ENCODE data around the gene NID2. TPM values are rescaled to one million over a fixed set of nuclear protein-coding genes. Genes with fewer than 3 reads are reported as not detected.

NID2 gene
- total and polyA plus RNA-seq, 10 of the 15 experiments (the other 5 are each of a cell fraction or from before 2014, with no cell fraction given) = 0.04 to 0.49 (median 0.23) TPM; not detected in 3

- TF ChIP-seq USF1 (IDR thresholded peaks at IDR 0.05; ENCODE audit: borderline replicate concordance, extremely low read length, insufficient read depth, low read depth, low read length) (no peak), HDGF (IDR thresholded peaks at IDR 0.05) (no peak), HCFC1 (IDR thresholded peaks at IDR 0.05; ENCODE audit: low read length) (no peak), SPI1 (IDR thresholded peaks at IDR 0.05; ENCODE audit: borderline replicate concordance, insufficient read depth, low read depth, low read length) (no peak)
These were observed 26.9 kb upstream of the NID2 start (continued) for GRCh38 chr14:52095794-52096193.

DNA sequence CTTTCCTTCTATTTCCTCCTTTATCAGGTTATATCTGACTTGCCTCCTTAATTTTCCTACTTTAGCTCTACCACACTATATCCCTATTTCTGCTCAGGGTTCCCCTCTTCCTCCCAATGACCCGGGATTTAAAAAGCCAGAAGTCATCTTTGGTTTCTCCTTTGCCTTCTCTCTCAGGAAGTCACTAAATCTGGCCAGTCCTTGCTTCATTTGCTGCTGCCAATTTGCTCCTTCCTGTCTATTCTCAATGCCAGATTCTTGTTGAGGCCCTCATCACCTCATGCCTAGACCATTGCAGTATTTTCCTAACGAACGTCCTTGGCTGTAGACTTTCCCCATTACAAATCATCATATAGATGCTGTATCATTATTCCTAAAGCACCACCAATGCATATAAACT is 26.5 kb upstream of the NID2 start:
- RAD21 ChIA-PET (ENCODE audit: unreplicated experiment) = no interaction called here
- no peak overlapping the region for H3K9ac ChIP-seq (ENCODE audit: control insufficient read depth, insufficient read depth, low read length)
- in situ Hi-C loops (cut with MboI) = no loop called here
- H3K9me3 ChIP-seq (replicated peaks; ENCODE audit: control insufficient read depth, insufficient read depth, low read length) = no peaks in the 10 kb centered on the region
- DNase-seq (ENCODE audit: low read depth, low spot score) = no peak
- SMC1A ChIA-PET (ENCODE audit: uncharacterized antibody, unreplicated experiment) = no interaction called here
- intact Hi-C loops (cut with micrococcal nuclease; ENCODE audit: unreplicated experiment) = no loop called here
- no TSS peak for BruUV-seq (replicated peaks)
- no peak for TF ChIP-seq SMAD5 (IDR thresholded peaks at IDR 0.05; ENCODE audit: low read depth)
- no peak for TF ChIP-seq EGR1 (IDR thresholded peaks at IDR 0.05; ENCODE audit: borderline replicate concordance in 1 of 2, low read depth in 2 of 2, low read length in 2 of 2)
- TF ChIP-seq, protein P1, sequence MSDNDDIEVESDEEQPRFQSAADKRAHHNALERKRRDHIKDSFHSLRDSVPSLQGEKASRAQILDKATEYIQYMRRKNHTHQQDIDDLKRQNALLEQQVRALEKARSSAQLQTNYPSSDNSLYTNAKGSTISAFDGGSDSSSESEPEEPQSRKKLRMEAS (IDR thresholded peaks at IDR 0.05; ENCODE audit: low read depth, low read length) = no peak
- no peaks in the 10 kb centered on the region for H3K36me3 ChIP-seq (ENCODE audit: control insufficient read depth in 2 of 2, insufficient read depth in 2 of 2, low read length in 1 of 2)
- H3K27me3 ChIP-seq (replicated peaks in 1 of 2; ENCODE audit: control insufficient read depth in 2 of 2, insufficient read depth in 2 of 2, low read length in 1 of 2) = no peaks in the 10 kb centered on the region
- no peak overlapping the region for H2AFZ ChIP-seq (ENCODE audit: control insufficient read depth, low read depth, low read length)
- H3K4me1 ChIP-seq (ENCODE audit: control insufficient read depth, insufficient read depth, low read length) = no peaks in the 10 kb centered on the region
- ATAC-seq = no peak
- CTCF ChIA-PET = no interaction called here
- H4K20me1 ChIP-seq (ENCODE audit: control insufficient read depth, insufficient read depth) = no peaks in the 10 kb centered on the region; the same call in 1 of the 2 replicates
- FAIRE-seq = no peak
- POLR2A ChIA-PET = no interaction called here
- 39% methylated on average over 3 of the region's 3 CpGs for whole genome bisulfite sequencing (ENCODE audit: insufficient coverage, insufficient replicate concordance, low lambda C conversion rate, missing lambda C conversion rate)
- H3K79me2 ChIP-seq (ENCODE audit: control insufficient read depth, insufficient read depth, low read length) = no peaks in the 10 kb centered on the region
- H3K4me2 ChIP-seq (ENCODE audit: control insufficient read depth, insufficient read depth) = no peak overlapping the region
- no peak overlapping the region for H3K27ac ChIP-seq (ENCODE audit: control insufficient read depth, insufficient read depth)
- no peak overlapping the region for H3K4me3 ChIP-seq

All from GM12878 (cell line).